GM23338 (cell line): ENCODE measurements around the gene IMMP2L. TPM values are rescaled to one million over a fixed set of nuclear protein-coding genes. Genes with fewer than 3 reads are reported as not detected.

Experiments
- ATAC-seq: fragments of 200-7000 bp; cut with Tn5 transposase; 3 replicates; pipeline ENCODE4 v1.9.1; 2020
- DNase-seq: peaks from one replicate; pipeline ENCODE4 v3.0.0-alpha.2; 2015; ENCODE audit warnings: low spot score
- H2AFZ ChIP-seq: fragments of 200-600 bp; sonication (generic); 2 replicates; pipeline ENCODE4 v1.8.0; 2016; ENCODE audit warnings: antibody characterized with exemption, mild to moderate bottlenecking, moderate library complexity
- H3F3A ChIP-seq: fragments of 200-600 bp; sonication (generic); replicated peaks from 2 replicates; pipeline ENCODE4 v1.8.0; 2017; ENCODE audit warnings: antibody characterized with exemption, mixed run types, low read depth
- H3K27ac ChIP-seq: fragments of 200-600 bp; sonication (generic); 2 replicates; pipeline ENCODE4 v1.6.1; 2016; ENCODE audit warnings: low read depth
- H3K27me3 ChIP-seq: fragments of 200-600 bp; sonication (generic); 2 replicates; pipeline ENCODE4 v1.8.0; 2016; ENCODE audit warnings: mild to moderate bottlenecking, mixed run types, moderate library complexity; ENCODE audit not compliant: insufficient read depth
- H3K36me3 ChIP-seq: fragments of 200-600 bp; sonication (generic); 2 replicates; pipeline ENCODE4 v1.8.0; 2016; ENCODE audit warnings: mild to moderate bottlenecking; ENCODE audit not compliant: insufficient read depth
- H3K4me1 ChIP-seq: fragments of 200-600 bp; sonication (generic); 2 replicates; pipeline ENCODE4 v1.8.0; 2016; ENCODE audit warnings: mild to moderate bottlenecking, moderate library complexity; ENCODE audit not compliant: insufficient read depth
- H3K4me2 ChIP-seq: fragments of 200-600 bp; sonication (generic); 2 replicates; pipeline ENCODE4 v1.7.1; 2017; ENCODE audit warnings: mixed run types
- H3K4me3 ChIP-seq: fragments of 200-600 bp; sonication (generic); 2 replicates; pipeline ENCODE4 v1.6.1; 2016; ENCODE audit warnings: mixed run types
- H3K79me2 ChIP-seq: fragments of 200-600 bp; sonication (generic); replicated peaks from 2 replicates; pipeline ENCODE4 v1.8.0; 2017; ENCODE audit warnings: mild to moderate bottlenecking; ENCODE audit not compliant: insufficient read depth
- H3K9me2 ChIP-seq: fragments of 200-600 bp; sonication (generic); 2 replicates; pipeline ENCODE4 v1.8.0; 2017; ENCODE audit not compliant: insufficient read depth
- H4K20me1 ChIP-seq: fragments of 200-600 bp; sonication (generic); replicated peaks from 2 replicates; pipeline ENCODE4 v1.8.0; 2017; ENCODE audit warnings: mild to moderate bottlenecking; ENCODE audit not compliant: insufficient read depth
- H3K27ac Mint-ChIP-seq: 2 replicates; pipeline ENCODE4 v1.8.0; 2020; ENCODE audit warnings: inconsistent platforms, mild to moderate bottlenecking, moderate library complexity, mixed read lengths
- H3K27me3 Mint-ChIP-seq: 3 replicates; pipeline ENCODE4 v1.8.0; 2022; ENCODE audit warnings: low read depth, mild to moderate bottlenecking, moderate library complexity, mixed read lengths, inconsistent platforms; ENCODE audit not compliant: insufficient read depth, poor library complexity
- H3K36me3 Mint-ChIP-seq: 3 replicates; pipeline ENCODE4 v1.8.0; 2021; ENCODE audit warnings: low read depth, mild to moderate bottlenecking, inconsistent platforms, moderate library complexity, mixed read lengths
- H3K4me1 Mint-ChIP-seq: 3 replicates; pipeline ENCODE4 v1.8.0; 2020; ENCODE audit warnings: mild to moderate bottlenecking, inconsistent platforms, mixed read lengths
- H3K4me3 Mint-ChIP-seq: 3 replicates; pipeline ENCODE4 v1.8.0; 2021; ENCODE audit warnings: moderate library complexity, mild to moderate bottlenecking, inconsistent platforms, mixed read lengths
- H3K9me3 Mint-ChIP-seq: 3 replicates; pipeline ENCODE4 v1.8.0; 2020; ENCODE audit warnings: moderate library complexity, mild to moderate bottlenecking, inconsistent platforms, mixed read lengths
- CREB1 ChIP-seq: fragments of 250-450 bp; sonication (Bioruptor Pico); IDR thresholded peaks from 2 replicates; pipeline ENCODE4 v1.5.0; 2020; ENCODE audit warnings: low read depth, mild to moderate bottlenecking, moderate library complexity
- EZH2 ChIP-seq: fragments of 200-600 bp; sonication (generic); IDR thresholded peaks from one replicate; pipeline ENCODE4 v1.8.0; 2017; ENCODE audit warnings: antibody characterized with exemption, mild to moderate bottlenecking, low read depth; ENCODE audit not compliant: unreplicated experiment
- EZH2phosphoT487 ChIP-seq: fragments of 200-600 bp; sonication (generic); IDR thresholded peaks from one replicate; pipeline ENCODE4 v1.8.1; 2018; ENCODE audit warnings: antibody characterized with exemption; ENCODE audit not compliant: unreplicated experiment
- POLR2AphosphoS5 ChIP-seq: IDR thresholded peaks from 2 replicates; pipeline ENCODE4 v1.6.1; 2016; ENCODE audit warnings: antibody characterized with exemption, low read depth
- REST ChIP-seq: IDR thresholded peaks from one replicate; pipeline ENCODE4 v1.6.1; 2018; ENCODE audit warnings: antibody characterized with exemption; ENCODE audit not compliant: unreplicated experiment
- STAT1 ChIP-seq: IDR thresholded peaks from one replicate; pipeline ENCODE4 v1.6.1; 2016; ENCODE audit warnings: antibody characterized with exemption; ENCODE audit not compliant: unreplicated experiment
- ZNF114 ChIP-seq: fragments of 250-450 bp; sonication (Bioruptor Pico); IDR thresholded peaks from 2 replicates; pipeline ENCODE4 v1.5.0; 2020; ENCODE audit warnings: mild to moderate bottlenecking, moderate library complexity
- ZNF331 ChIP-seq: fragments of 250-450 bp; sonication (Bioruptor Pico); IDR thresholded peaks from 2 replicates; pipeline ENCODE4 v1.5.0; 2020; ENCODE audit warnings: low read depth, mild to moderate bottlenecking, moderate library complexity
- polyA plus RNA-seq: library from polyadenylated mRNA; unstranded; fragments of >200 nt; fragmentation: Nextera tagmentation; extraction: Ambion mirVana; gene quantifications from 2 replicates; pipeline ENCODE4 v1.2.1, GENCODE V29; 2016
- total RNA-seq: library from RNA; depleted of rRNA; stranded (reverse); fragments of >200 nt; shearing (Covaris generic); gene quantifications from 2 replicates; pipeline ENCODE4 v1.2.3, GENCODE V29; 2014
- TF ChIP-seq, protein P1 (sequence below): IDR thresholded peaks from 2 replicates; pipeline ENCODE4 v1.6.1; 2016; ENCODE audit warnings: antibody characterized with exemption

The IMMP2L gene
- total and polyA plus RNA-seq, 2 experiments from 2014 or later = 7.3 to 14.0 TPM

GRCh38 chr7:111438369-111439289, 123.7 kb downstream of the IMMP2L start:
- H2AFZ ChIP-seq = no peak overlapping the region
- DNase-seq (no peak), ATAC-seq (no peak)

More at GRCh38 chr7:111438369-111439289, 123.7 kb downstream of the IMMP2L start:
- peaks cover 2% of the 10 kb centered on the region for H3K27me3 Mint-ChIP-seq
- no peak overlapping the region for H3K27ac Mint-ChIP-seq
- H3K4me3 ChIP-seq = no peak overlapping the region
- peaks cover 6% of the 10 kb centered on the region; the same call in 2 of the 3 replicates for H3K9me3 Mint-ChIP-seq
- H3K36me3 ChIP-seq = no peaks in the 10 kb centered on the region
- H3K4me1 ChIP-seq = no peaks in the 10 kb centered on the region
- no peaks in the 10 kb centered on the region for H3K4me1 Mint-ChIP-seq
- TF ChIP-seq, protein P1, sequence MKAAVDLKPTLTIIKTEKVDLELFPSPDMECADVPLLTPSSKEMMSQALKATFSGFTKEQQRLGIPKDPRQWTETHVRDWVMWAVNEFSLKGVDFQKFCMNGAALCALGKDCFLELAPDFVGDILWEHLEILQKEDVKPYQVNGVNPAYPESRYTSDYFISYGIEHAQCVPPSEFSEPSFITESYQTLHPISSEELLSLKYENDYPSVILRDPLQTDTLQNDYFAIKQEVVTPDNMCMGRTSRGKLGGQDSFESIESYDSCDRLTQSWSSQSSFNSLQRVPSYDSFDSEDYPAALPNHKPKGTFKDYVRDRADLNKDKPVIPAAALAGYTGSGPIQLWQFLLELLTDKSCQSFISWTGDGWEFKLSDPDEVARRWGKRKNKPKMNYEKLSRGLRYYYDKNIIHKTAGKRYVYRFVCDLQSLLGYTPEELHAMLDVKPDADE = no peak
- no peak for TF ChIP-seq CREB1 (CRISPR knock-in tag)
- no peak for TF ChIP-seq REST
- no peak for TF ChIP-seq ZNF114
- no peak for TF ChIP-seq POLR2AphosphoS5
- no peak for TF ChIP-seq ZNF331
- TF ChIP-seq EZH2 = no peak
- TF ChIP-seq STAT1 = no peak
- TF ChIP-seq EZH2phosphoT487 = no peak
- no peaks in the 10 kb centered on the region for H3K27me3 ChIP-seq
- H3K9me2 ChIP-seq = no peaks in the 10 kb centered on the region; the same call in 1 of the 2 replicates
- no peaks in the 10 kb centered on the region for H3F3A ChIP-seq
- peaks cover 12% of the 10 kb centered on the region; the same call in 2 of the 3 replicates for H3K36me3 Mint-ChIP-seq
- H3K27ac ChIP-seq = no peak overlapping the region
- no peak overlapping the region for H3K4me3 Mint-ChIP-seq
- no peak overlapping the region for H3K4me2 ChIP-seq
- no peaks in the 10 kb centered on the region for H4K20me1 ChIP-seq
- no peaks in the 10 kb centered on the region for H3K79me2 ChIP-seq
